Keratinocyte (primary cell): ENCODE results near the gene PHLDB3. TPM values are rescaled to one million over a fixed set of nuclear protein-coding genes. Genes with fewer than 3 reads are reported as not detected.

ENCODE experiments used
- DNase-seq: peaks from one replicate; pipeline ENCODE4 v3.0.0-alpha.2; 2011; ENCODE audit warnings: low read depth, missing footprints, low spot score
- FAIRE-seq: peaks from 2 replicates; lab custom pipeline; 2011; peaks lifted over from hg19 to GRCh38; lab: Jason Lieb, UNC
- H2AFZ ChIP-seq: 2 replicates; pipeline ENCODE4 v1.6.0; 2012; ENCODE audit warnings: low read length, control low read depth, inconsistent platforms; ENCODE audit not compliant: control insufficient read depth
- H3K27ac ChIP-seq: 2 replicates; pipeline ENCODE4 v1.5.1; 2011; ENCODE audit warnings: low read length; ENCODE audit not compliant: control insufficient read depth, insufficient read depth
- H3K27me3 ChIP-seq: 3 replicates; pipeline ENCODE4 v1.6.0; 2011; ENCODE audit warnings: low read length; ENCODE audit not compliant: control insufficient read depth, insufficient read depth; ENCODE audit errors: extremely low read depth
- H3K36me3 ChIP-seq, 2 experiments: 2 replicates in 1 of 2; 3 replicates in 1 of 2; pipeline ENCODE4 v1.5.1; 2011; ENCODE audit warnings: low read length in 2 of 2, mild to moderate bottlenecking in 1 of 2; ENCODE audit not compliant: control insufficient read depth in 2 of 2, insufficient read depth in 2 of 2; ENCODE audit errors: extremely low read depth in 1 of 2
- H3K4me1 ChIP-seq: 3 replicates; pipeline ENCODE4 v1.5.1; 2011; ENCODE audit warnings: low read length; ENCODE audit not compliant: control insufficient read depth, insufficient read depth; ENCODE audit errors: extremely low read depth
- H3K4me2 ChIP-seq: 3 replicates; pipeline ENCODE4 v1.6.0; 2011; ENCODE audit warnings: low read depth, low read length; ENCODE audit not compliant: control insufficient read depth, insufficient read depth; ENCODE audit errors: extremely low read depth
- H3K4me3 ChIP-seq, 3 experiments: fragments of 200-600 bp in 1 of 3; sonication (generic) in 1 of 3; 2 replicates in 2 of 3; 3 replicates in 1 of 3; pipeline ENCODE4 v1.5.1; 2011 to 2016; ENCODE audit warnings: low read length in 3 of 3, mild to moderate bottlenecking in 3 of 3, control low read depth in 2 of 3, inconsistent platforms in 1 of 3, low read depth in 1 of 3, mixed read lengths in 1 of 3, mixed run types in 1 of 3, moderate library complexity in 1 of 3; ENCODE audit not compliant: control insufficient read depth in 2 of 3, insufficient read depth in 2 of 3; ENCODE audit errors: extremely low read depth in 1 of 3
- H3K79me2 ChIP-seq: 2 replicates; pipeline ENCODE4 v1.6.0; 2012; ENCODE audit warnings: low read length; ENCODE audit not compliant: control insufficient read depth, insufficient read depth
- H3K9ac ChIP-seq: 3 replicates; pipeline ENCODE4 v1.6.0; 2011; ENCODE audit warnings: low read length; ENCODE audit not compliant: control insufficient read depth, insufficient read depth; ENCODE audit errors: extremely low read depth
- H3K9me1 ChIP-seq: 3 replicates; pipeline ENCODE4 v1.6.0; 2011; ENCODE audit warnings: low read length; ENCODE audit not compliant: control insufficient read depth, insufficient read depth; ENCODE audit errors: extremely low read depth
- H3K9me3 ChIP-seq: 2 replicates; pipeline ENCODE4 v1.5.1; 2012; ENCODE audit warnings: low read depth, low read length; ENCODE audit not compliant: control insufficient read depth
- H4K20me1 ChIP-seq: 3 replicates; pipeline ENCODE4 v1.6.0; 2011; ENCODE audit warnings: low read length; ENCODE audit not compliant: control insufficient read depth, insufficient read depth; ENCODE audit errors: extremely low read depth
- CTCF ChIP-seq, 3 experiments: IDR thresholded peaks in 1 of 3; conservative IDR thresholded peaks in 1 of 3; optimal IDR thresholded peaks in 1 of 3; 2 replicates in 2 of 3; 3 replicates in 1 of 3; pipeline versions ENCODE3 to v1.5.1; 2011; ENCODE audit warnings: low read length in 3 of 3, mild to moderate bottlenecking in 3 of 3, moderate library complexity in 2 of 3, control low read depth in 1 of 3, inconsistent platforms in 1 of 3; ENCODE audit not compliant: insufficient read depth in 2 of 3; ENCODE audit errors: extremely low read depth in 1 of 3
- EZH2 ChIP-seq: IDR thresholded peaks from one replicate; pipeline ENCODE4 v1.6.1; 2012; ENCODE audit warnings: inconsistent platforms, mild to moderate bottlenecking, low read length, moderate library complexity
- dilution Hi-C: fragments of 300-500 bp; cut with MboI; formaldehyde crosslinking; loops from one replicate; pipeline ENCODE4 v1.7.0; 2020; ENCODE audit warnings: low sequenced_read_pairs; ENCODE audit not compliant: extremely low pct_ligation_motif_present
- polyA plus RNA-seq, 5 experiments: library from polyadenylated mRNA; depleted of rRNA in 3 of 5; stranded (reverse) in 3 of 5; stranded (forward) in 1 of 5; unstranded in 1 of 5; fragments of >200 nt; gene quantifications; 1 replicate in 1 of 5; 2 replicates in 3 of 5; 3 replicates in 1 of 5; pipeline versions ENCODE4 v1.2.1 to v1.2.3, GENCODE V29; 2011 to 2012; ENCODE audit warnings: missing spikeins in 2 of 5, low read depth in 1 of 5, low replicate concordance in 1 of 5

The PHLDB3 gene
- polyA plus RNA-seq, 1 donor (not counting 4 experiments of a cell fraction or from before 2014, with no cell fraction given) = 6.7 TPM

- peak overlapping the region; percentile 90 for H3K9ac ChIP-seq
- TF ChIP-seq CTCF (optimal IDR thresholded peaks at IDR 0.05 in 1 of 3, IDR thresholded peaks at IDR 0.05 in 1 of 3, conservative IDR thresholded peaks at IDR 0.05 in 1 of 3; ENCODE audit: extremely low read depth in 1 of 3, insufficient read depth in 2 of 3, low read length in 3 of 3) (no peak), EZH2 (no peak)
- H3K27me3 ChIP-seq = no peaks in the 10 kb centered on the region
- DNase-seq (peak; percentile 80), FAIRE-seq (peak; percentile 17)
- H4K20me1 ChIP-seq = no peaks in the 10 kb centered on the region
- peak overlapping the region; percentile 76 for H3K27ac ChIP-seq
- peak overlapping the region; percentile 63 to 84 (median 71) for H3K4me3 ChIP-seq
- H2AFZ ChIP-seq = peak overlapping the region; percentile 92
- H3K79me2 ChIP-seq = peaks cover 10% of the 10 kb centered on the region
- H3K9me3 ChIP-seq = no peaks in the 10 kb centered on the region
- H3K4me1 ChIP-seq = peaks cover 34% of the 10 kb centered on the region
- dilution Hi-C loops = no loop called here
- peaks cover 2% of the 10 kb centered on the region for H3K9me1 ChIP-seq
- H3K36me3 ChIP-seq = peaks cover 7 to 19% of the 10 kb centered on the region in 2 experiments
- H3K4me2 ChIP-seq = peak overlapping the region; percentile 95
These were observed 41.0 kb downstream of the PHLDB3 start for GRCh38 chr19:43463381-43464133.

GRCh38 chr19:43462785-43463380, 41.7 kb downstream of the PHLDB3 start:
- H3K79me2 ChIP-seq = peaks cover 10% of the 10 kb centered on the region
- peak overlapping the region; percentile 66 for H3K27ac ChIP-seq
- peak; percentile 17 for FAIRE-seq

More at GRCh38 chr19:43462785-43463380, 41.7 kb downstream of the PHLDB3 start:
- TF ChIP-seq EZH2 = no peak
- TF ChIP-seq CTCF (optimal IDR thresholded peaks at IDR 0.05 in 1 of 3, IDR thresholded peaks at IDR 0.05 in 1 of 3, conservative IDR thresholded peaks at IDR 0.05 in 1 of 3; ENCODE audit: extremely low read depth in 1 of 3, insufficient read depth in 2 of 3, low read length in 3 of 3) = peak in 1 of 3 experiments; percentile 14
- Histone ChIP-seq H3K27me3 (no peaks in the 10 kb centered on the region), H3K9ac (peak overlapping the region; percentile 71), H3K9me3 (no peaks in the 10 kb centered on the region), H3K9me1 (peaks cover 2% of the 10 kb centered on the region), H3K4me3 (peak overlapping the region; percentile 29 to 73 (median 65)), H3K36me3 (peaks cover 7 to 19% of the 10 kb centered on the region in 2 experiments), H3K4me1 (peaks cover 29% of the 10 kb centered on the region), H3K4me2 (peak overlapping the region; percentile 90), H4K20me1 (no peaks in the 10 kb centered on the region), H2AFZ (peak overlapping the region; percentile 86)
- dilution Hi-C loops = no loop called here
- no peak for DNase-seq
